ENCODE data around the gene GSK3A. TPM values are rescaled to one million over a fixed set of nuclear protein-coding genes. Genes with fewer than 3 reads are reported as not detected.

The GSK3A gene
- total and polyA plus RNA-seq, 2 of the 4 experiments (the other 2 are of a cell fraction), result 8.1 to 43.3 TPM

DNA sequence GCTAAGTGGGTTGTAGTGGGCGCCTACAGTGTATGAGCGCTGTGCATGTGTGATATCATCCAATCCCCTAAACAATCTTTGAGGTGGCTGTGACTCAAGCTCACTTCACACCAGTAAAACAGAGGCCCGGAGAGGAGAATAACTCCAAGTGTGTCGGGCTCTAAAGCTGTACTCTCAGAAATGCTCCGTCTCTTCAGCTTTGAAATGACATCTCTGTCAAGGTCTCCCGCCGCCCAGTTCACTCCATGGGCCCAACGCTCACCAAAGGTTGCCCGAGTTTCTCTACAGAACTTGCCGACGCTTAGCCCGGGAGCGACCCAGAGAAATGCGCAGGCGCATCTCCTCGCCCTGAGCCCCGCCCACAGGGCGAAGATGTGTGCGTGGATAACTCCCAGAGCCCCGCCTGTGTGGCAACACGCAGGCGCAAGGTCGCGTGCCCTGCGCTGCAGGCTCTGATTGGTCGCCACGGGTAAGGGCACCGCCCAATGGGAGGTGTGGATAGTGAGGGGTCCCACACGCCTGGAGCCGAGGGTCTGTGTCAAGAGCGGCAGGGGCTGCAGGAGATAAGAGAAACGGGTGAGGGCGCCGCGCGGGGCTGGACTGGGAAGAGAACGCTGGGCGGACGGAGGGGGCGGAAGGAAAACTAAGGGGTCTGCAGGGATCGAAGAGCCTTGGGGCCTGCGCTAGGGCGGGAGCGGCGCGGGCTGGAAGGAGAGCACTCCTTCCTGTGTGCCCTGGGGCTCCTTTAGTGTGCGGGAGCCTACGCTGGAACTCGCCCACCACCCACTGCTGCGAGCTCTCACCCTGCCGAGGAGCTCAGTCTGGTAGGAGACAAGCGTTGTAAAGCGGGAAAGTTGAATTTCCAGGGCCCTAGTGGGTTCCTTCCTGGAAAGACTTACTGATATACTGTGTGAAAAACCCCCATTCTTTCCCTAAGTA, 22.3 kb downstream of the GSK3A start, which contains the start of gene ZNF526 (continued):
- TF ChIP-seq USF2 (IDR thresholded peaks at IDR 0.05; ENCODE audit: low read depth, low read length) (peak; percentile 94), CHD1 (IDR thresholded peaks at IDR 0.05; ENCODE audit: low read depth, low read length) (peak; percentile 13; the same call in 1 of the 2 replicates), RAD21 (IDR thresholded peaks at IDR 0.05; ENCODE audit: low read length) (peak; percentile 11)

All from IMR-90 (cell line).